GM12891 (cell line): ENCODE measurements around the gene GPX3.

ENCODE experiments used
- POLR2A ChIP-seq: IDR thresholded peaks from 2 replicates; pipeline ENCODE4 v1.6.1; 2011; ENCODE audit warnings: low read depth, low read length, control low read depth
- POLR2AphosphoS5 ChIP-seq: IDR thresholded peaks from 2 replicates; pipeline ENCODE4 v1.6.1; 2011; ENCODE audit warnings: low read depth, low read length, control low read depth
- SPI1 ChIP-seq: IDR thresholded peaks from 2 replicates; pipeline ENCODE4 v1.6.1; 2011; ENCODE audit warnings: low read depth, low read length, control low read depth
- TAF1 ChIP-seq: IDR thresholded peaks from 2 replicates; pipeline ENCODE4 v1.6.1; 2011; ENCODE audit warnings: low read depth, low read length, control low read depth

DNA sequence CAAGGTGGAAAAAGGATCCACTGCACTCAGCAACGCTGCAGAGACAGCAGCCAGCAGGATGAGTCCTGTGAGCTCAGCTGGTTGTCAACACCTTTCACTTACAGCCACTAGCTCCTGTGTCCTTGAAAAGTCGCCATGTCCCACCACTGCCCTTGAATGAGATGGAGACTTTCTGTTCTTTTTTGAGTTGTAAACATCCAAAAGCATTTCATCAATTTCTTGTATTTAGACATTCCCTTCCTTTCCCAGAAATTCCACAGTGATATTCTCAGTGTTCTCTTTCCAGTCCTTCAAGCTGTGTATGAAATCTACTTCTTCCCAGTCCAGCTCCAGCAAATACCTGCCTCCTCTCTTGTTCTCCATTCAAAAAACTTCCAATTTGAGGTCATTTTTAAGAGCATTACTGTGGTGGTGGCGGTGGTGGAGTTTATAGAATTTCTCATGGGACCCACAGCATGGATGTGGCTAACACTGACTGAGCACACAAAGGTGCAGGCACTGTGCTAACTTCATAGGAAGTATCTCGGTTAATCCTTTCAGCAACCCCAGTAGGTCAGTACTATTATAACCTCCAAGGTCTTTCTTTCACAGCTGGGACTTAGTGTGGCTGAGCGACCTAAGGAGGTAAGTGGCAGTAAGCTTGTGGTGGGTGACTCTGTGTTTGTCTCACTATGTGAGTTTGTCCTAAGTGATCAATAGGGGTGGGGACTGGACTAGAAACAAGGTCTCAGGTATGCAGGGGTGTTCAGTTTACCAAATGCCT lies 15.0 kb upstream of the GPX3 start:
- TF ChIP-seq POLR2A, result no peak
- TF ChIP-seq POLR2AphosphoS5, result no peak
- TF ChIP-seq SPI1, result no peak
- TF ChIP-seq TAF1, result no peak
